NCI-H460 (cell line): Measurements from ENCODE around the gene SLC22A23. TPM values are rescaled to one million over a fixed set of nuclear protein-coding genes. Genes with fewer than 3 reads are reported as not detected.
"Not testable (repeated sequence)": the region's sequence is repeated elsewhere in the genome, so short reads cannot be mapped to it uniquely, and the experiment has no call there.

ENCODE experiments used
- DNase-seq: peaks from one replicate; pipeline ENCODE4 v3.0.0-alpha.2; 2016; ENCODE audit warnings: low read depth; ENCODE audit errors: extremely low read depth
- total RNA-seq: library from RNA; depleted of rRNA; stranded (reverse); fragments of >200 nt; shearing (Covaris generic); gene quantifications from 2 replicates; pipeline ENCODE4 v1.2.3, GENCODE V29; 2014

The SLC22A23 gene
- total RNA-seq, 1 experiment from 2014 or later: 4.9 TPM

GRCh38 chr6:3258720-3259490 lies 197.9 kb downstream of the SLC22A23 start, which contains the start of gene PSMG4:
PSMG4 (plus strand) TSS chr6:3258947; CDS start chr6:3259023, 76 bp downstream.
- peak; percentile 77 for DNase-seq

GRCh38 chr6:3258201-3258600 lies 198.6 kb downstream of the SLC22A23 start:
- no peak for DNase-seq

- no peak for DNase-seq
These were observed 203.3 kb downstream of the SLC22A23 start for GRCh38 chr6:3253597-3253961.

GRCh38 chr6:3252861-3253596 lies 203.8 kb downstream of the SLC22A23 start:
- no peak for DNase-seq

GRCh38 chr6:3252369-3252768 lies 204.5 kb downstream of the SLC22A23 start:
- no peak for DNase-seq

GRCh38 chr6:3251462-3252314 lies 205.2 kb downstream of the SLC22A23 start:
- DNase-seq: peak; percentile 74

- no peak for DNase-seq
These were observed 206.6 kb downstream of the SLC22A23 start for GRCh38 chr6:3250231-3250675.

- DNase-seq: no peak
These were observed 207.0 kb downstream of the SLC22A23 start for GRCh38 chr6:3249821-3250220.

- DNase-seq: no peak
These were observed 209.3 kb downstream of the SLC22A23 start for GRCh38 chr6:3247255-3248146.

- no peak for DNase-seq
These were observed 211.6 kb downstream of the SLC22A23 start for GRCh38 chr6:3245216-3245615.

- not testable (repeated sequence) for DNase-seq
These were observed 212.1 kb downstream of the SLC22A23 start for GRCh38 chr6:3244832-3245161.

GRCh38 chr6:3244003-3244831 lies 212.6 kb downstream of the SLC22A23 start:
- no peak for DNase-seq

GRCh38 chr6:3242768-3243167 lies 214.1 kb downstream of the SLC22A23 start:
- DNase-seq: no peak

GRCh38 chr6:3241745-3242144 lies 215.1 kb downstream of the SLC22A23 start:
- not testable (repeated sequence) for DNase-seq

- no peak for DNase-seq
These were observed 216.3 kb downstream of the SLC22A23 start for GRCh38 chr6:3240595-3240994.

- DNase-seq: no peak
These were observed 217.6 kb downstream of the SLC22A23 start for GRCh38 chr6:3239110-3239830.

GRCh38 chr6:3237761-3238662 lies 218.8 kb downstream of the SLC22A23 start:
- DNase-seq: no peak
